Subcutaneous adipose tissue (tissue), 4 donors: ENCODE data around the gene GMCL2. TPM values are rescaled to one million over a fixed set of nuclear protein-coding genes. Genes with fewer than 3 reads are reported as not detected.

ENCODE experiments used
- CTCF ChIP-seq: fragments of 450-650 bp; IDR thresholded peaks from one replicate; pipeline ENCODE4 v1.5.1; 2016; ENCODE audit warnings: low read depth, mild to moderate bottlenecking, control low read depth, antibody characterized with exemption, moderate library complexity
- total RNA-seq, 4 donors: library from RNA; depleted of rRNA; stranded (reverse); fragments of >200 nt; gene quantifications; one replicate each; pipeline ENCODE4 v1.1.0, GENCODE V29; 2016

The GMCL2 gene
- total RNA-seq, 4 donors from 2014 or later, result not detected

GRCh38 chr5:178143901-178144300 is 43.3 kb downstream of the GMCL2 start:
- no peak for TF ChIP-seq CTCF

- no peak for TF ChIP-seq CTCF
These were observed 43.9 kb downstream of the GMCL2 start for GRCh38 chr5:178143246-178143645.

GRCh38 chr5:178142642-178143041 is 44.5 kb downstream of the GMCL2 start:
- TF ChIP-seq CTCF, result no peak

- no peak for TF ChIP-seq CTCF
These were observed 45.6 kb downstream of the GMCL2 start for GRCh38 chr5:178141550-178141949.

GRCh38 chr5:178137991-178138390 is 49.2 kb downstream of the GMCL2 start:
- TF ChIP-seq CTCF, result no peak

- TF ChIP-seq CTCF, result no peak
These were observed 50.2 kb downstream of the GMCL2 start for GRCh38 chr5:178136990-178137389.

Other genes with a start within 250 kb of the GMCL2 start
- not detected for gene PROP1, start 191.1 kb downstream of the GMCL2 start, total RNA-seq
- 1 to 10 TPM in 1 of 4 donors, under 1 TPM in 3; 0.17 to 3.0 (median 0.55) TPM for gene N4BP3, start 73.8 kb downstream of the GMCL2 start, total RNA-seq
- gene RMND5B, start 56.4 kb downstream of the GMCL2 start, total RNA-seq, result 10 to 100 TPM; 19.2 to 41.3 (median 24.3) TPM
- gene NHP2, start 33.5 kb downstream of the GMCL2 start, total RNA-seq, result 100 to 1,000 TPM; 104 to 161 (median 138) TPM
- gene HNRNPAB, start 17.2 kb upstream of the GMCL2 start, total RNA-seq, result 100 to 1,000 TPM in 1 of 4 donors, 10 to 100 TPM in 3; 52.0 to 108 (median 63.8) TPM
- 100 to 1,000 TPM in 1 of 4 donors, 10 to 100 TPM in 3; 47.8 to 102 (median 73.3) TPM for gene PHYKPL, start 45.4 kb upstream of the GMCL2 start, total RNA-seq